Colon (tissue), 2 donors: ENCODE data around the gene KLF13.

Source experiments
- FAIRE-seq: peaks from 2 replicates; lab custom pipeline; 2012; peaks lifted over from hg19 to GRCh38; lab: Jason Lieb, UNC
- donor health status: control.
- donor health status: control.

KLF13 gene

GRCh38 chr15:31365032-31365654, 38.5 kb downstream of the KLF13 start:
- no peak for FAIRE-seq

- no peak for FAIRE-seq
These were observed 39.1 kb downstream of the KLF13 start for GRCh38 chr15:31365655-31366127.

GRCh38 chr15:31366169-31366734, 39.6 kb downstream of the KLF13 start:
- no peak for FAIRE-seq

- no peak for FAIRE-seq
These were observed 40.5 kb downstream of the KLF13 start for GRCh38 chr15:31367021-31367729.

GRCh38 chr15:31367730-31368344, 41.2 kb downstream of the KLF13 start:
- no peak for FAIRE-seq

GRCh38 chr15:31369727-31370126, 43.1 kb downstream of the KLF13 start:
- no peak for FAIRE-seq

- FAIRE-seq, result no peak
These were observed 45.0 kb downstream of the KLF13 start for GRCh38 chr15:31371520-31372240.

- no peak for FAIRE-seq
These were observed 46.0 kb downstream of the KLF13 start for GRCh38 chr15:31372635-31373091.

GRCh38 chr15:31373096-31373865, 46.6 kb downstream of the KLF13 start:
- FAIRE-seq, result no peak

GRCh38 chr15:31373970-31374369, 47.3 kb downstream of the KLF13 start:
- FAIRE-seq, result no peak

- no peak for FAIRE-seq
These were observed 47.9 kb downstream of the KLF13 start for GRCh38 chr15:31374489-31374888.

GRCh38 chr15:31374986-31375385, 48.4 kb downstream of the KLF13 start:
- no peak for FAIRE-seq

GRCh38 chr15:31375772-31376171, 49.1 kb downstream of the KLF13 start:
- no peak for FAIRE-seq

- FAIRE-seq, result no peak
These were observed 49.9 kb downstream of the KLF13 start for GRCh38 chr15:31376511-31376910.

- no peak for FAIRE-seq
These were observed 50.4 kb downstream of the KLF13 start for GRCh38 chr15:31377030-31377429.

- FAIRE-seq, result no peak
These were observed 51.8 kb downstream of the KLF13 start for GRCh38 chr15:31378363-31378903.

GRCh38 chr15:31379042-31379441, 52.4 kb downstream of the KLF13 start:
- FAIRE-seq, result no peak

- FAIRE-seq, result no peak
These were observed 52.9 kb downstream of the KLF13 start for GRCh38 chr15:31379577-31379976.

GRCh38 chr15:31381801-31382712, 55.4 kb downstream of the KLF13 start:
- no peak for FAIRE-seq

- FAIRE-seq, result no peak
These were observed 56.0 kb downstream of the KLF13 start for GRCh38 chr15:31382713-31383045.
